OCI-LY7 (cell line): Measurements from ENCODE around the gene NOL4L. TPM values are rescaled to one million over a fixed set of nuclear protein-coding genes. Genes with fewer than 3 reads are reported as not detected.

ENCODE experiments used
- BruUV-seq: library from RNA; stranded (reverse); fragments of 400-500 nt; replicated peaks from 2 replicates; lab custom pipeline; 2021; lab: Mats Ljungman, UMichigan
- CTCF ChIA-PET: fragments of 300-600 bp; sonication (Branson Sonifier 250); formaldehyde crosslinking; loops from one replicate; lab custom pipeline; 2022; ENCODE audit warnings: antibody characterized with exemption; ENCODE audit not compliant: unreplicated experiment; lab: Charles Lee
- POLR2A ChIA-PET: fragments of 300-600 bp; sonication (Branson Sonifier 250); formaldehyde crosslinking; loops from one replicate; lab custom pipeline; 2022; ENCODE audit warnings: antibody characterized with exemption; lab: Charles Lee
- DNase-seq: peaks from one replicate; pipeline ENCODE4 v3.0.0-alpha.2; 2015; ENCODE audit warnings: low spot score
- H2AFZ ChIP-seq: fragments of 200-600 bp; sonication (generic), shearing (Covaris generic); 2 replicates; pipeline ENCODE4 v1.6.1; 2014; ENCODE audit warnings: mild to moderate bottlenecking, antibody characterized with exemption, low read length, moderate library complexity
- H3K27ac ChIP-seq: fragments of 200-600 bp; sonication (generic); 2 replicates; pipeline ENCODE4 v1.5.1; 2014; ENCODE audit warnings: mixed run types, low read depth, mild to moderate bottlenecking, moderate library complexity, low read length, inconsistent platforms; ENCODE audit not compliant: poor library complexity, severe bottlenecking
- H3K36me3 ChIP-seq: fragments of 200-600 bp; sonication (generic); 2 replicates; pipeline ENCODE4 v1.6.1; 2014; ENCODE audit warnings: mild to moderate bottlenecking, antibody characterized with exemption, low read length, moderate library complexity, mixed read lengths; ENCODE audit not compliant: insufficient read depth
- H3K4me1 ChIP-seq: fragments of 200-600 bp; sonication (generic); 2 replicates; pipeline ENCODE4 v1.5.1; 2014; ENCODE audit warnings: mild to moderate bottlenecking, low read length; ENCODE audit not compliant: insufficient read depth, poor library complexity, severe bottlenecking
- H3K4me2 ChIP-seq: fragments of 200-600 bp; sonication (generic); 2 replicates; pipeline ENCODE4 v1.6.1; 2014; ENCODE audit warnings: mild to moderate bottlenecking, low read length
- H3K4me3 ChIP-seq: fragments of 200-600 bp; sonication (generic); 2 replicates; pipeline ENCODE4 v1.5.1; 2014; ENCODE audit warnings: mild to moderate bottlenecking, low read depth, low read length; ENCODE audit not compliant: poor library complexity, severe bottlenecking
- H3K79me2 ChIP-seq: fragments of 200-600 bp; sonication (generic); 2 replicates; pipeline ENCODE4 v1.6.1; 2016; ENCODE audit warnings: low read depth, mild to moderate bottlenecking, low read length, moderate library complexity, mixed read lengths; ENCODE audit not compliant: insufficient read depth
- H3K9me2 ChIP-seq: fragments of 200-600 bp; sonication (generic); 2 replicates; pipeline ENCODE4 v1.6.1; 2016; ENCODE audit warnings: mild to moderate bottlenecking, low read length, mixed read lengths; ENCODE audit not compliant: insufficient read depth
- H3K9me3 ChIP-seq: fragments of 200-600 bp; sonication (generic); 2 replicates; pipeline ENCODE4 v1.6.1; 2014; ENCODE audit warnings: mild to moderate bottlenecking, mixed run types, low read length, mixed read lengths
- H4K20me1 ChIP-seq: fragments of 200-600 bp; sonication (generic); 2 replicates; pipeline ENCODE4 v1.6.1; 2014; ENCODE audit warnings: mild to moderate bottlenecking, antibody characterized with exemption, low read length, moderate library complexity, mixed read lengths; ENCODE audit not compliant: insufficient read depth
- EZH2phosphoT487 ChIP-seq: fragments of 200-600 bp; sonication (generic); IDR thresholded peaks from 2 replicates; pipeline ENCODE4 v1.6.1; 2018; ENCODE audit warnings: low read depth, borderline replicate concordance, mild to moderate bottlenecking, mixed run types, antibody characterized with exemption, low read length, moderate library complexity, mixed read lengths
- intact Hi-C: fragments of 100-400 bp; cut with micrococcal nuclease; formaldehyde crosslinking; loops from one replicate; pipeline ENCODE4 v1.10.0; 2022; ENCODE audit not compliant: unreplicated experiment
- total RNA-seq, 2 experiments: library from RNA; depleted of rRNA in 1 of 2; stranded (reverse); fragments of >200 nt in 1 of 2; shearing (Covaris generic) in 1 of 2; gene quantifications; 2 replicates each; pipeline ENCODE4 v1.2.3, GENCODE V29; 2014 to 2022
- TF ChIP-seq, protein P1 (sequence below): fragments of 200-600 bp; sonication (generic); conservative IDR thresholded peaks from 2 replicates; pipeline ENCODE4 v1.5.1; 2014; ENCODE audit warnings: mild to moderate bottlenecking, antibody characterized with exemption, low read length, moderate library complexity, mixed read lengths

The NOL4L gene
- total RNA-seq, 2 experiments from 2014 or later: 3.9 to 4.2 TPM

DNA sequence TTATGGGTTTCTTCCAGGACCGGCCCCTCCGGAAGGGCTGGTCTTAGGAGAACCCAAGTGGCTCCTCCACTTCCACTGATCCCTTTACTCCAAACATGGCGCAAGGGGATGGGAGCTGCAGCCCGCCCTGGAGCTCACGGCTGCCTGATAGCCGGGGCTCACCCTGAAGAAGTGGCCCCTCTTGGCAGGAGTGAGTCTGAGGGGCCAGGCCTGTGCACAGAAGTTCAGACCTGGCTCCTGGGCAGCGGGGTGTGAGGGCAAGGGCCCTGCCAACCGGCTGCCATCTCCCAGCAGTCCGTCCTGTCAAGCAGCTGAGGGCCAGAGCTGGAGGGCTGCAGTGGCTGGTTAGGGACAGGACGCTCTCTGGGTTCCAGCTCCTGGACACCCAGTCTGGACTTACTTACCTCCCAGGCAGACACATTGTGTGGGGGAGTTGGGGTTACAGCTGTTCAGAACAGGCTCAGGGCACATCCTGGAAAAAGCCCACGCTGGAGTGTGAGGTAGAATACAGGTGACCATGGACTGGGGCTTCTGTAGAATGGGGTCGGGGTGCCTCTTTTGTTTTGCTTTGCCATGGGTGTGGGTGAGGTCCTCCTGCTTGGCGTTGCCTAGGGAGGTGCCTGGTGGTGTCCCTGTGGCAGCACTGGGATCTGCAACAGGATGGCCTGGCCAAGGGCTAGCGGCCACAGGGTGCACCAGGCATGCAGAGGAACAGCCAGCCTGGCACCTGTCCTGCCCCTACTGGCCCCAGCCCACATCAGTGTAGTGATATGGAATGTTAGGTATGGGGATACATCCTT, 138.6 kb downstream of the NOL4L start:
- Histone ChIP-seq H3K9me2 (no peaks in the 10 kb centered on the region), H3K36me3 (peaks cover 3% of the 10 kb centered on the region; the same call in 1 of the 2 replicates), H2AFZ (no peak overlapping the region), H3K79me2 (no peaks in the 10 kb centered on the region), H3K27ac (no peak overlapping the region), H3K9me3 (no peaks in the 10 kb centered on the region), H3K4me3 (no peak overlapping the region), H3K4me2 (no peak overlapping the region), H4K20me1 (no peaks in the 10 kb centered on the region), H3K4me1 (peaks cover 11% of the 10 kb centered on the region)
- CTCF ChIA-PET: no interaction called here
- intact Hi-C loops: no loop called here
- no TSS peak for BruUV-seq
- DNase-seq: no peak
- POLR2A ChIA-PET: interaction anchor here (0.5 to 0.6 kb wide), 2 partner anchors 15 to 29 kb away, joined by 3 read pairs; no protein-coding TSS in a partner anchor
- TF ChIP-seq EZH2phosphoT487: no peak
- TF ChIP-seq, protein P1, sequence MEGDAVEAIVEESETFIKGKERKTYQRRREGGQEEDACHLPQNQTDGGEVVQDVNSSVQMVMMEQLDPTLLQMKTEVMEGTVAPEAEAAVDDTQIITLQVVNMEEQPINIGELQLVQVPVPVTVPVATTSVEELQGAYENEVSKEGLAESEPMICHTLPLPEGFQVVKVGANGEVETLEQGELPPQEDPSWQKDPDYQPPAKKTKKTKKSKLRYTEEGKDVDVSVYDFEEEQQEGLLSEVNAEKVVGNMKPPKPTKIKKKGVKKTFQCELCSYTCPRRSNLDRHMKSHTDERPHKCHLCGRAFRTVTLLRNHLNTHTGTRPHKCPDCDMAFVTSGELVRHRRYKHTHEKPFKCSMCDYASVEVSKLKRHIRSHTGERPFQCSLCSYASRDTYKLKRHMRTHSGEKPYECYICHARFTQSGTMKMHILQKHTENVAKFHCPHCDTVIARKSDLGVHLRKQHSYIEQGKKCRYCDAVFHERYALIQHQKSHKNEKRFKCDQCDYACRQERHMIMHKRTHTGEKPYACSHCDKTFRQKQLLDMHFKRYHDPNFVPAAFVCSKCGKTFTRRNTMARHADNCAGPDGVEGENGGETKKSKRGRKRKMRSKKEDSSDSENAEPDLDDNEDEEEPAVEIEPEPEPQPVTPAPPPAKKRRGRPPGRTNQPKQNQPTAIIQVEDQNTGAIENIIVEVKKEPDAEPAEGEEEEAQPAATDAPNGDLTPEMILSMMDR: no peak

DNA sequence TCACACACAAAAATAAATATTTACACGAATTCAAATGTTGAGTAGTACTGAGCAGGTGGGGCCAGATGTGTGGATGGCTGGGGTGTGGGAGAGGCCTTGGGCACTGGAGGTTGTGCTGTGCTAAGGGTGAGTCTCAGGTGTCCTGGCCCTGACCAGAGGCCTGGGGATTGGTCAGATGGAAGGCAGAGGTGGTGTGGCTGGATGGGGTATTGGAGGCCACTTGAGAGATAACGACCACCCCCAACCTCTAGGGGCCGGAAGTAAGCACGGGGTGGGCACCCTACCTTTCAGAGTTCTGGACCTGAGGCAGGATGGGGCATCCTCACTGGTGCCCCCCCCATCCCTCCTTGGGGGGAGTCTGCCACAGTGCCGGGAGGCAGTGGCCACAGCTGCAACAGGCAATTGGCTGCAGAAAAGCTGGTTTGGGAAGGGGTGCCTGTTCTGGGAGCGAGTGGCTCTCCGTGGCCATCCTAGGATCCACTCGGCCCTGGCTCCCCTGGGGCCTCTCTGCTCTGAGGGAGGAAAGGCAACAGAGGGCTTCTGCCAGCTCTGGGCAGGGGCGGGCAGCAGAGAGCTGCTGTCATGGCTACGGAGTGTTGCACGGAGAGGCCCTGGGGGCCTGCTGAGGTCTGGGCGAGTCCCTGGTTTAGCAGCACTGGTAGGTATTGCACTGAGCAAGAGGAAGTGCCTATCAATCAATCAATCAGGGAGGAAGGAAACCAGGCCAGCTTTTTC, 139.4 kb downstream of the NOL4L start:
- no peak overlapping the region for H3K27ac ChIP-seq
- no peaks in the 10 kb centered on the region for H4K20me1 ChIP-seq
- ChIA-PET POLR2A (interaction anchor here (0.5 kb wide), 1 partner anchor 14 kb away, joined by 3 read pairs; no protein-coding TSS in a partner anchor), CTCF (no interaction called here)
- peaks cover 7% of the 10 kb centered on the region; the same call in 1 of the 2 replicates for H3K36me3 ChIP-seq
- no peaks in the 10 kb centered on the region for H3K9me3 ChIP-seq
- intact Hi-C loops: no loop called here
- H3K9me2 ChIP-seq: no peaks in the 10 kb centered on the region
- H2AFZ ChIP-seq: no peak overlapping the region
- peaks cover 14% of the 10 kb centered on the region for H3K4me1 ChIP-seq
- H3K4me3 ChIP-seq: no peak overlapping the region
- no peak overlapping the region for H3K4me2 ChIP-seq
- no peak for DNase-seq
- no peaks in the 10 kb centered on the region for H3K79me2 ChIP-seq
- no peak for TF ChIP-seq EZH2phosphoT487
- TF ChIP-seq, protein P1: no peak
- no TSS peak for BruUV-seq
